Gastroesophageal sphincter (tissue), 3 donors: ENCODE measurements around the gene CSH2.

Source experiments
- POLR2A ChIP-seq, 2 donors: fragments of 450-650 bp; IDR thresholded peaks; one replicate each; pipeline ENCODE4 v1.6.1; 2017; ENCODE audit warnings: antibody characterized with exemption in 2 of 2, mild to moderate bottlenecking in 2 of 2, moderate library complexity in 1 of 2
- TF ChIP-seq, protein P1 (sequence below), 4 experiments: fragments of 200-600 bp in 2 of 4; fragments of 450-650 bp in 2 of 4; sonication (generic) in 1 of 4; IDR thresholded peaks; one replicate each; pipeline ENCODE4 v1.5.1; 2017 to 2019; ENCODE audit warnings: antibody characterized with exemption in 4 of 4, mild to moderate bottlenecking in 2 of 4, moderate library complexity in 2 of 4

DNA sequence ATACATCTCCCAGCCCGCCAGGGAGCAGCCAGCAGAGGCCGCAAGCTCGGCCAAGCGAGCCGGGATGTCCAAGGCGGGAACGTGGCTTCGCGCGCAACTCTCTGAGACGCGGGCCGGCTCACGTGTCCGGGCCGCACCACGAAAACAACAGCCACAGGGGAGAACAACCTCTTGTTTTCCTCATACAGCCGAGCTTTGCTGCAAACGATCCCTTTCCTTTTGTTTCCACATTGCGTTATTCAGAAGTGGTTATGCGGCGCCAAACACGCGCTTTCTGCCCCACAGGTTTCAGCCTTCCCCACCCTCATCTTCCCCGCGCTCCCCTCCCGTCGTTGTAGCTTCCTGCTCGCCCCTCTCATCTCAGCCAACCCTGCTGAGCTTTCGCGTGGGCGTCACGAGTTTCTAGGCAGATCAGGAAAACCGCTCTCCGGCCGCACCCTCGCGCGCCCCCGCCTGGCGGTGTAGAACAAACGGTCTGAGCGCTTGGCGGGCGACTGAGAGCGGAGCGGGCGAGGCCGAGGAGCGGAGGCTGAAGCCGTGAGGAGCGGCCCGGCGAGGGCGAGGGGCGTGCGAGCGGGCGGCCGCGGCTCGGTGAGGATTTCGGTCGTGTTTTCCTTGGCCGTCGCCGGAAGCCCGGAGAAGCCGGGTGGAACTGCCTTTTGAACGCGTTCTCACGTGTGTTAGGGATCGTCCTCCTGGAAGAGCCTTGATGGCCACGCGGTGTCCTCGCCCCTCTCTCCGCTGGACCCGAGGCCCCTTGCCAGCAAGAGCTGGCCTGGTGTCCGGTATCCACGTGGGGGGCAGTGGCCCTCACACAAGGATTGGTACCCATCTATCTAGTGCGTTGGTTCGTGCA, 24.4 kb downstream of the CSH2 start:
- TF ChIP-seq, protein P1, sequence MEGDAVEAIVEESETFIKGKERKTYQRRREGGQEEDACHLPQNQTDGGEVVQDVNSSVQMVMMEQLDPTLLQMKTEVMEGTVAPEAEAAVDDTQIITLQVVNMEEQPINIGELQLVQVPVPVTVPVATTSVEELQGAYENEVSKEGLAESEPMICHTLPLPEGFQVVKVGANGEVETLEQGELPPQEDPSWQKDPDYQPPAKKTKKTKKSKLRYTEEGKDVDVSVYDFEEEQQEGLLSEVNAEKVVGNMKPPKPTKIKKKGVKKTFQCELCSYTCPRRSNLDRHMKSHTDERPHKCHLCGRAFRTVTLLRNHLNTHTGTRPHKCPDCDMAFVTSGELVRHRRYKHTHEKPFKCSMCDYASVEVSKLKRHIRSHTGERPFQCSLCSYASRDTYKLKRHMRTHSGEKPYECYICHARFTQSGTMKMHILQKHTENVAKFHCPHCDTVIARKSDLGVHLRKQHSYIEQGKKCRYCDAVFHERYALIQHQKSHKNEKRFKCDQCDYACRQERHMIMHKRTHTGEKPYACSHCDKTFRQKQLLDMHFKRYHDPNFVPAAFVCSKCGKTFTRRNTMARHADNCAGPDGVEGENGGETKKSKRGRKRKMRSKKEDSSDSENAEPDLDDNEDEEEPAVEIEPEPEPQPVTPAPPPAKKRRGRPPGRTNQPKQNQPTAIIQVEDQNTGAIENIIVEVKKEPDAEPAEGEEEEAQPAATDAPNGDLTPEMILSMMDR (IDR thresholded peaks at IDR 0.05), result peak; percentile 77 to 82 (median 79)
- TF ChIP-seq POLR2A (IDR thresholded peaks at IDR 0.05), result peak in 1 of 2 donors; percentile 23
